GM18511 (cell line): Measurements from ENCODE around the gene SDSL.

Experiments used
- ATAC-seq: cut with Tn5 transposase; IDR thresholded peaks from one replicate; pipeline ENCODE4 v1.9.1; 2021; ENCODE audit warnings: mild to moderate bottlenecking, moderate library complexity; ENCODE audit not compliant: unreplicated experiment

Gene SDSL

GRCh38 chr12:113418213-113418879 lies 3.8 kb upstream of the SDSL start:
- ATAC-seq, result no peak

GRCh38 chr12:113420996-113421595 lies 1.1 kb upstream of the SDSL start:
- ATAC-seq, result no peak

GRCh38 chr12:113422886-113423669 lies 898 bp downstream of the SDSL start:
- ATAC-seq, result no peak

- ATAC-seq, result no peak
These were observed 2.3 kb downstream of the SDSL start for GRCh38 chr12:113424456-113424855.

GRCh38 chr12:113424915-113425823 lies 3.0 kb downstream of the SDSL start:
- no peak for ATAC-seq

GRCh38 chr12:113425960-113426453 lies 3.8 kb downstream of the SDSL start:
- ATAC-seq, result no peak

- no peak for ATAC-seq
These were observed 5.7 kb downstream of the SDSL start for GRCh38 chr12:113427882-113428281.

GRCh38 chr12:113428482-113428881 lies 6.3 kb downstream of the SDSL start:
- ATAC-seq, result no peak

GRCh38 chr12:113432986-113433385 lies 10.8 kb downstream of the SDSL start:
- no peak for ATAC-seq

- ATAC-seq, result no peak
These were observed 13.2 kb downstream of the SDSL start for GRCh38 chr12:113435367-113435766.

GRCh38 chr12:113436586-113436985 lies 14.4 kb downstream of the SDSL start:
- ATAC-seq, result no peak

GRCh38 chr12:113436993-113437728 lies 15.0 kb downstream of the SDSL start:
- ATAC-seq, result no peak

GRCh38 chr12:113437729-113438100 lies 15.5 kb downstream of the SDSL start:
- ATAC-seq, result no peak

GRCh38 chr12:113438523-113439300 lies 16.5 kb downstream of the SDSL start:
- no peak for ATAC-seq

GRCh38 chr12:113439301-113439597 lies 17.1 kb downstream of the SDSL start:
- ATAC-seq, result no peak

GRCh38 chr12:113439606-113440030 lies 17.4 kb downstream of the SDSL start:
- ATAC-seq, result no peak

- no peak for ATAC-seq
These were observed 18.2 kb downstream of the SDSL start for GRCh38 chr12:113440336-113440735.

GRCh38 chr12:113440947-113441782 lies 19.0 kb downstream of the SDSL start:
- no peak for ATAC-seq
